Measurements from ENCODE around the gene CYP4F8.

Gene CYP4F8

DNA sequence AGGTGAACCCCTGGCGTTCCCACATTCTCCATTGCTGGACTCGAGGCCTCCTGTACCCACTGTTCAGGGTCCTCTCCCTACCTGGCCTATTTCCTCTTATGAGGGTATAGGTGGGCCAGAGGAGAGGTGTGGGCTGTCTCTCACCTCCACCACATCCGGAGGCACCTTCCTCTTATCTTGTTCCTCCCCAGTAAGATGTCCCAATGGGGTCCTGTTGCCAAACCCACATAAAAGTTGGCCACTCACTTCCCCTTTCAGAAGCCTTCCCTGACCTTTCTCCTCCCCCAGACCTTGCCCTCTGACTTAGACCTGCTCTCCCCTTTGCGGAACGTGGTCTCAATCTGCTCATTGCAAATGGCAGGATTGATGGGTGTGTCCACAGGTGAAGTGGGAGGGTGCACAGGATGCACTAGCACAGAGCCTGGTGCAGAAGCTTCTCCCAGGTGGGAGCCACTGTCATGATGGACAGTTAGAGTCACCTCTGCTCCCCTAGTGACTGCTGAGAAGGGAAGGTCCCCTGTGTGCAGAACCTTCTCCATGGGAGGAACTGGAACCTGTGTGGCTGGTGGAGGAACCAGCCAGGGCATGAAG lies 27.0 kb downstream of the CYP4F8 start:
- Histone ChIP-seq H3F3A (ENCODE audit: control insufficient read depth, insufficient read depth) (no peaks in the 10 kb centered on the region), H3K36me3 (ENCODE audit: control insufficient read depth, low read length) (no peaks in the 10 kb centered on the region), H3K4me2 (ENCODE audit: low read length) (no peak overlapping the region), H3K9me2 (replicated peaks; ENCODE audit: control insufficient read depth, low read length) (no peaks in the 10 kb centered on the region), H3K27ac (ENCODE audit: low read depth, low read length) (no peak overlapping the region), H3K27me3 (ENCODE audit: control insufficient read depth, low read length) (no peaks in the 10 kb centered on the region), H3K4me1 (ENCODE audit: control insufficient read depth, low read length) (no peaks in the 10 kb centered on the region), H3K4me3 (ENCODE audit: low read length) (no peak overlapping the region), H4K20me1 (ENCODE audit: control insufficient read depth, insufficient read depth, low read depth, low read length) (no peaks in the 10 kb centered on the region), H3K9me3 (ENCODE audit: control insufficient read depth, insufficient read depth, low read length) (no peaks in the 10 kb centered on the region), H3K79me2 (ENCODE audit: control insufficient read depth, low read length) (no peaks in the 10 kb centered on the region)
- TF ChIP-seq, protein P1, sequence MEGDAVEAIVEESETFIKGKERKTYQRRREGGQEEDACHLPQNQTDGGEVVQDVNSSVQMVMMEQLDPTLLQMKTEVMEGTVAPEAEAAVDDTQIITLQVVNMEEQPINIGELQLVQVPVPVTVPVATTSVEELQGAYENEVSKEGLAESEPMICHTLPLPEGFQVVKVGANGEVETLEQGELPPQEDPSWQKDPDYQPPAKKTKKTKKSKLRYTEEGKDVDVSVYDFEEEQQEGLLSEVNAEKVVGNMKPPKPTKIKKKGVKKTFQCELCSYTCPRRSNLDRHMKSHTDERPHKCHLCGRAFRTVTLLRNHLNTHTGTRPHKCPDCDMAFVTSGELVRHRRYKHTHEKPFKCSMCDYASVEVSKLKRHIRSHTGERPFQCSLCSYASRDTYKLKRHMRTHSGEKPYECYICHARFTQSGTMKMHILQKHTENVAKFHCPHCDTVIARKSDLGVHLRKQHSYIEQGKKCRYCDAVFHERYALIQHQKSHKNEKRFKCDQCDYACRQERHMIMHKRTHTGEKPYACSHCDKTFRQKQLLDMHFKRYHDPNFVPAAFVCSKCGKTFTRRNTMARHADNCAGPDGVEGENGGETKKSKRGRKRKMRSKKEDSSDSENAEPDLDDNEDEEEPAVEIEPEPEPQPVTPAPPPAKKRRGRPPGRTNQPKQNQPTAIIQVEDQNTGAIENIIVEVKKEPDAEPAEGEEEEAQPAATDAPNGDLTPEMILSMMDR (IDR thresholded peaks at IDR 0.05; ENCODE audit: low read depth, low read length, poor library complexity, severe bottlenecking) = no peak
- no peak for TF ChIP-seq EZH2phosphoT487 (IDR thresholded peaks at IDR 0.05; ENCODE audit: borderline replicate concordance, low read length)

DNA sequence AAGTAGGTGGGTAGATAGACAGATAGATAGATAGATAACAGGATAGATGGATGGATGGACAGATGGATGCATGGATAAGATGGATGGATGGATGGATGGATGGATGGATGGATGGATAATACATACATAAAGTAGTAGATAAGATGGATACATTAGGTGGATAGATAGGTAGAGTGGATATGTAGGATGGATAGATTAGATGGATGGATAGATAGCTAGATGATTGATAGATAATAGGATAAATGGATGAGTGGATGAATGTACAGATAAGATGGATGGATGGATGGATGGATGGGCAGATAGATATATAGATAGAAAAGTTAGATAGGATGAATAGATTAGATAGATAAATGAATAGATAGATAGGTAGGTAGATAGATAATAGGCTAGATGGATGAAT lies 27.8 kb downstream of the CYP4F8 start:
- Histone ChIP-seq H3K27me3 (ENCODE audit: control insufficient read depth, low read length) (no peaks in the 10 kb centered on the region), H3K9me3 (ENCODE audit: control insufficient read depth, insufficient read depth, low read length) (no peaks in the 10 kb centered on the region), H3K4me3 (ENCODE audit: low read length) (no peak overlapping the region), H3K9me2 (replicated peaks; ENCODE audit: control insufficient read depth, low read length) (no peaks in the 10 kb centered on the region), H3F3A (ENCODE audit: control insufficient read depth, insufficient read depth) (no peaks in the 10 kb centered on the region), H3K36me3 (ENCODE audit: control insufficient read depth, low read length) (no peaks in the 10 kb centered on the region), H3K4me2 (ENCODE audit: low read length) (no peak overlapping the region), H4K20me1 (ENCODE audit: control insufficient read depth, insufficient read depth, low read depth, low read length) (no peaks in the 10 kb centered on the region), H3K79me2 (ENCODE audit: control insufficient read depth, low read length) (no peaks in the 10 kb centered on the region), H3K27ac (ENCODE audit: low read depth, low read length) (no peak overlapping the region), H3K4me1 (ENCODE audit: control insufficient read depth, low read length) (no peaks in the 10 kb centered on the region)
- no peak for TF ChIP-seq EZH2phosphoT487 (IDR thresholded peaks at IDR 0.05; ENCODE audit: borderline replicate concordance, low read length)
- TF ChIP-seq, protein P1 (IDR thresholded peaks at IDR 0.05; ENCODE audit: low read depth, low read length, poor library complexity, severe bottlenecking) = no peak

DNA sequence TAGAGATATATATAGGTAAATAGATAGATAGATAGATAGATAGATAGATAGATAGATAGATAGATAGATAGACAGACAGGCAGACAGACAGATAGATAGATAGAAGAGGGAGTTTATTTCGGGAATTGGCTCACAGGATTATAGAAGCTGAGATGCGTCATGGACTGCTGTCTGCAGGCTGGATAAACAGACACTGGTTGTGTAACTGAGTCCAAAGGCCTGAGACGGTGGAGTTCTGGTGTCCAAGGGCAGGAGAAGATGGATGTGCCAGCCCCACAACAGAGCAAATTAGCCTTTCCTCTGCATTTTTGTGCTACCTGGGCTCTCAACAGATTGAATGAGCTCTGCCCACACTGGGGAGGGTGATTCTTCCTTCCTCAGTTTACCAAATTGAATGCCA lies 28.4 kb downstream of the CYP4F8 start:
- Histone ChIP-seq H3K4me2 (ENCODE audit: low read length) (no peak overlapping the region), H3K27ac (ENCODE audit: low read depth, low read length) (no peak overlapping the region), H3K9me3 (ENCODE audit: control insufficient read depth, insufficient read depth, low read length) (no peaks in the 10 kb centered on the region), H3F3A (ENCODE audit: control insufficient read depth, insufficient read depth) (no peaks in the 10 kb centered on the region), H3K9me2 (replicated peaks; ENCODE audit: control insufficient read depth, low read length) (no peaks in the 10 kb centered on the region), H3K27me3 (ENCODE audit: control insufficient read depth, low read length) (no peaks in the 10 kb centered on the region), H3K36me3 (ENCODE audit: control insufficient read depth, low read length) (no peaks in the 10 kb centered on the region), H4K20me1 (ENCODE audit: control insufficient read depth, insufficient read depth, low read depth, low read length) (no peaks in the 10 kb centered on the region), H3K4me3 (ENCODE audit: low read length) (no peak overlapping the region), H3K4me1 (ENCODE audit: control insufficient read depth, low read length) (no peaks in the 10 kb centered on the region), H3K79me2 (ENCODE audit: control insufficient read depth, low read length) (no peaks in the 10 kb centered on the region)
- TF ChIP-seq, protein P1 (IDR thresholded peaks at IDR 0.05; ENCODE audit: low read depth, low read length, poor library complexity, severe bottlenecking) = no peak
- no peak for TF ChIP-seq EZH2phosphoT487 (IDR thresholded peaks at IDR 0.05; ENCODE audit: borderline replicate concordance, low read length)

All from DOHH2 (cell line).